WTC11 (cell line): Measurements from ENCODE around the gene BTBD7. TPM values are rescaled to one million over a fixed set of nuclear protein-coding genes. Genes with fewer than 3 reads are reported as not detected.

Experiments
- ATAC-seq: fragments of 200-7000 bp; cut with Tn5 transposase; 2 replicates; pipeline ENCODE4 v1.10.0; 2021; ENCODE audit warnings: mild to moderate bottlenecking, moderate library complexity
- CTCF ChIA-PET: fragments of 300-600 bp; sonication (Branson Sonifier 250); formaldehyde crosslinking; loops from one replicate; lab custom pipeline; 2021; ENCODE audit warnings: antibody characterized with exemption; lab: Charles Lee
- POLR2A ChIA-PET: fragments of 350-600 bp; sonication (Branson Sonifier 250); formaldehyde crosslinking; loops from one replicate; lab custom pipeline; 2021; ENCODE audit warnings: antibody characterized with exemption; lab: Charles Lee
- DNase-seq: peaks from one replicate; pipeline ENCODE4 v3.0.0; 2021; ENCODE audit warnings: low spot score
- H3K27ac Mint-ChIP-seq: 2 replicates; pipeline ENCODE4 v1.8.0; 2021; ENCODE audit warnings: mixed read lengths
- H3K27me3 Mint-ChIP-seq: 2 replicates; pipeline ENCODE4 v1.8.0; 2021; ENCODE audit warnings: low read depth, mild to moderate bottlenecking, moderate library complexity, mixed read lengths
- H3K36me3 Mint-ChIP-seq: 2 replicates; pipeline ENCODE4 v1.8.0; 2021; ENCODE audit warnings: mixed read lengths
- H3K4me1 Mint-ChIP-seq: 2 replicates; pipeline ENCODE4 v1.8.0; 2022; ENCODE audit warnings: mixed read lengths
- H3K4me3 Mint-ChIP-seq: 2 replicates; pipeline ENCODE4 v1.8.0; 2021; ENCODE audit warnings: mild to moderate bottlenecking, moderate library complexity, mixed read lengths
- H3K9me3 Mint-ChIP-seq: 2 replicates; pipeline ENCODE4 v1.8.0; 2021; ENCODE audit warnings: mixed read lengths
- ATF1 ChIP-seq: sonication (generic); formaldehyde crosslinking; IDR thresholded peaks from 2 replicates; pipeline ENCODE4 v1.8.1; 2023; ENCODE audit warnings: mild to moderate bottlenecking, moderate library complexity, missing genetic modification reagents
- ELF4 ChIP-seq: sonication (generic); formaldehyde crosslinking; IDR thresholded peaks from 2 replicates; pipeline ENCODE4 v1.8.1; 2022; ENCODE audit warnings: low read depth, mild to moderate bottlenecking, moderate library complexity, missing genetic modification reagents
- EMX1 ChIP-seq: fragments of 250-450 bp; sonication (Bioruptor Pico); IDR thresholded peaks from 2 replicates; pipeline ENCODE4 v1.8.0; 2021; ENCODE audit warnings: mild to moderate bottlenecking
- MYBL2 ChIP-seq: sonication (generic); formaldehyde crosslinking; IDR thresholded peaks from 2 replicates; pipeline ENCODE4 v1.8.1; 2023; ENCODE audit warnings: mild to moderate bottlenecking, moderate library complexity, missing genetic modification reagents
- NFE2L1 ChIP-seq: sonication (generic); formaldehyde crosslinking; IDR thresholded peaks from 2 replicates; pipeline ENCODE4 v1.8.1; 2023; ENCODE audit warnings: missing genetic modification reagents
- NFYB ChIP-seq: sonication (generic); formaldehyde crosslinking; conservative IDR thresholded peaks from 2 replicates; pipeline ENCODE4 v1.8.0; 2022; ENCODE audit warnings: low read depth, missing genetic modification reagents
- NR1H2 ChIP-seq: sonication (generic); formaldehyde crosslinking; IDR thresholded peaks from 2 replicates; pipeline ENCODE4 v1.9.0; 2021; ENCODE audit warnings: mild to moderate bottlenecking, moderate library complexity, missing genetic modification reagents
- PRRX2 ChIP-seq: fragments of 250-450 bp; sonication (Bioruptor Pico); IDR thresholded peaks from 2 replicates; pipeline ENCODE4 v1.8.0; 2021; ENCODE audit warnings: mild to moderate bottlenecking
- TEAD4 ChIP-seq: sonication (generic); formaldehyde crosslinking; IDR thresholded peaks from 2 replicates; pipeline ENCODE4 v1.8.0; 2022; ENCODE audit warnings: mild to moderate bottlenecking, missing genetic modification reagents
- ZNF121 ChIP-seq: sonication (generic); formaldehyde crosslinking; IDR thresholded peaks from 2 replicates; pipeline ENCODE4 v1.8.0; 2023; ENCODE audit warnings: missing genetic modification reagents
- ZNF263 ChIP-seq: sonication (generic); formaldehyde crosslinking; IDR thresholded peaks from 2 replicates; pipeline ENCODE4 v1.8.1; 2022; ENCODE audit warnings: low read depth, mild to moderate bottlenecking, moderate library complexity, missing genetic modification reagents
- ZNF423 ChIP-seq: fragments of 250-450 bp; sonication (Bioruptor Pico); IDR thresholded peaks from 2 replicates; pipeline ENCODE4 v2.1.2; 2022; ENCODE audit warnings: mild to moderate bottlenecking, moderate library complexity
- ZNF512 ChIP-seq: sonication (generic); formaldehyde crosslinking; IDR thresholded peaks from 2 replicates; pipeline ENCODE4 v1.8.1; 2022; ENCODE audit warnings: missing genetic modification reagents, borderline replicate concordance
- ZNF671 ChIP-seq: fragments of 250-450 bp; sonication (Bioruptor Pico); IDR thresholded peaks from 2 replicates; pipeline ENCODE4 v1.8.0; 2021; ENCODE audit warnings: mild to moderate bottlenecking
- total RNA-seq: library from RNA; stranded (reverse); gene quantifications from 3 replicates; pipeline ENCODE4 v1.2.3, GENCODE V29; 2021
- TF ChIP-seq, protein P1 (sequence below): sonication (generic); formaldehyde crosslinking; IDR thresholded peaks from 2 replicates; pipeline ENCODE4 v1.8.0; 2022; ENCODE audit warnings: mild to moderate bottlenecking, missing genetic modification reagents
- TF ChIP-seq, protein P2 (sequence below): sonication (generic); formaldehyde crosslinking; IDR thresholded peaks from 2 replicates; pipeline ENCODE4 v1.8.1; 2023; ENCODE audit warnings: mild to moderate bottlenecking, missing genetic modification reagents, moderate library complexity
- TF ChIP-seq, protein P3 (sequence below): sonication (generic); formaldehyde crosslinking; IDR thresholded peaks from 2 replicates; pipeline ENCODE4 v1.8.1; 2023; ENCODE audit warnings: mild to moderate bottlenecking, moderate library complexity, missing genetic modification reagents
- TF ChIP-seq, protein P4 (sequence below): fragments of 250-450 bp; sonication (Bioruptor Pico); IDR thresholded peaks from 2 replicates; pipeline ENCODE4 v1.9.0; 2021; ENCODE audit warnings: mild to moderate bottlenecking, borderline replicate concordance
- TF ChIP-seq, protein P5 (sequence below): sonication (generic); formaldehyde crosslinking; IDR thresholded peaks from 2 replicates; pipeline ENCODE4 v1.8.0; 2022; ENCODE audit warnings: mild to moderate bottlenecking, missing genetic modification reagents

Gene BTBD7
- total RNA-seq, 1 experiment from 2014 or later: 34.1 TPM

DNA sequence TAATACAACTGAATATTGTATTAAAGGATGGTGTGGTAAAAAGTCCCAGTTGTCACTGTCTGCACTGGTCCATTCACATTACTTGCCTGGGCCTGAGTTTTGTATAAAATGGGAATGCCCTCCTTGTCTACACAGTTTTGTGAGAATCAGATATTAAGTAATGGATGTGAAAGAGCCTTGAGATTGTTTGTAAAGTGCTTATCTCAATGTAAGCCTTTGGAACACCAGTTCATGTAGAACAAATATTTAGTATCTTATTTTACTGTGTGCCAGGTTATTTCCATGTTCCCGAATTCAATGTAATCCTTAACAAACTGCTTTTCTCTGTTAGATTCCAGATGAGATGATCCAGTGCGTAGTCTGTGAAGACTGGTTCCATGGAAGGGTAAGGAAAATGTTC is 118.2 kb downstream of the BTBD7 start:
- Mint-ChIP-seq H3K4me1 (no peaks in the 10 kb centered on the region), H3K4me3 (no peak overlapping the region), H3K9me3 (no peaks in the 10 kb centered on the region), H3K36me3 (peaks cover 29% of the 10 kb centered on the region), H3K27ac (no peak overlapping the region), H3K27me3 (no peaks in the 10 kb centered on the region)
- TF ChIP-seq TEAD4: no peak
- TF ChIP-seq PRRX2 (CRISPR knock-in tag): no peak
- TF ChIP-seq NFE2L1 (CRISPR knock-in tag): no peak
- no peak for TF ChIP-seq ZNF423
- TF ChIP-seq, protein P1, sequence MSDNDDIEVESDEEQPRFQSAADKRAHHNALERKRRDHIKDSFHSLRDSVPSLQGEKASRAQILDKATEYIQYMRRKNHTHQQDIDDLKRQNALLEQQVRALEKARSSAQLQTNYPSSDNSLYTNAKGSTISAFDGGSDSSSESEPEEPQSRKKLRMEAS (CRISPR knock-in tag): no peak
- TF ChIP-seq, protein P2, sequence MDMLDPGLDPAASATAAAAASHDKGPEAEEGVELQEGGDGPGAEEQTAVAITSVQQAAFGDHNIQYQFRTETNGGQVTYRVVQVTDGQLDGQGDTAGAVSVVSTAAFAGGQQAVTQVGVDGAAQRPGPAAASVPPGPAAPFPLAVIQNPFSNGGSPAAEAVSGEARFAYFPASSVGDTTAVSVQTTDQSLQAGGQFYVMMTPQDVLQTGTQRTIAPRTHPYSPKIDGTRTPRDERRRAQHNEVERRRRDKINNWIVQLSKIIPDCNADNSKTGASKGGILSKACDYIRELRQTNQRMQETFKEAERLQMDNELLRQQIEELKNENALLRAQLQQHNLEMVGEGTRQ: no peak
- no peak for TF ChIP-seq NR1H2 (CRISPR knock-in tag)
- ChIA-PET CTCF (no interaction called here), POLR2A (no interaction called here)
- ATAC-seq (no peak), DNase-seq (no peak)

GRCh38 chr14:93212432-93212831 is 120.4 kb downstream of the BTBD7 start:
- TF ChIP-seq, protein P3, sequence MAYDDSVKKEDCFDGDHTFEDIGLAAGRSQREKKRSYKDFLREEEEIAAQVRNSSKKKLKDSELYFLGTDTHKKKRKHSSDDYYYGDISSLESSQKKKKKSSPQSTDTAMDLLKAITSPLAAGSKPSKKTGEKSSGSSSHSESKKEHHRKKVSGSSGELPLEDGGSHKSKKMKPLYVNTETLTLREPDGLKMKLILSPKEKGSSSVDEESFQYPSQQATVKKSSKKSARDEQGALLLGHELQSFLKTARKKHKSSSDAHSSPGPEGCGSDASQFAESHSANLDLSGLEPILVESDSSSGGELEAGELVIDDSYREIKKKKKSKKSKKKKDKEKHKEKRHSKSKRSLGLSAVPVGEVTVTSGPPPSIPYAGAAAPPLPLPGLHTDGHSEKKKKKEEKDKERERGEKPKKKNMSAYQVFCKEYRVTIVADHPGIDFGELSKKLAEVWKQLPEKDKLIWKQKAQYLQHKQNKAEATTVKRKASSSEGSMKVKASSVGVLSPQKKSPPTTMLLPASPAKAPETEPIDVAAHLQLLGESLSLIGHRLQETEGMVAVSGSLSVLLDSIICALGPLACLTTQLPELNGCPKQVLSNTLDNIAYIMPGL (CRISPR knock-in tag): no peak
- no peak for TF ChIP-seq ZNF671
- no peak for TF ChIP-seq ZNF512 (CRISPR knock-in tag)
- DNase-seq (no peak), ATAC-seq (no peak)
- Mint-ChIP-seq H3K4me1 (peaks cover 4% of the 10 kb centered on the region), H3K4me3 (no peak overlapping the region), H3K27ac (no peak overlapping the region), H3K27me3 (no peaks in the 10 kb centered on the region), H3K36me3 (peaks cover 20% of the 10 kb centered on the region), H3K9me3 (no peaks in the 10 kb centered on the region)
- ChIA-PET POLR2A (no interaction called here), CTCF (interaction anchor here (0.5 kb wide), 1 partner anchor 329 kb away, joined by 4 read pairs; no protein-coding TSS in a partner anchor)

DNA sequence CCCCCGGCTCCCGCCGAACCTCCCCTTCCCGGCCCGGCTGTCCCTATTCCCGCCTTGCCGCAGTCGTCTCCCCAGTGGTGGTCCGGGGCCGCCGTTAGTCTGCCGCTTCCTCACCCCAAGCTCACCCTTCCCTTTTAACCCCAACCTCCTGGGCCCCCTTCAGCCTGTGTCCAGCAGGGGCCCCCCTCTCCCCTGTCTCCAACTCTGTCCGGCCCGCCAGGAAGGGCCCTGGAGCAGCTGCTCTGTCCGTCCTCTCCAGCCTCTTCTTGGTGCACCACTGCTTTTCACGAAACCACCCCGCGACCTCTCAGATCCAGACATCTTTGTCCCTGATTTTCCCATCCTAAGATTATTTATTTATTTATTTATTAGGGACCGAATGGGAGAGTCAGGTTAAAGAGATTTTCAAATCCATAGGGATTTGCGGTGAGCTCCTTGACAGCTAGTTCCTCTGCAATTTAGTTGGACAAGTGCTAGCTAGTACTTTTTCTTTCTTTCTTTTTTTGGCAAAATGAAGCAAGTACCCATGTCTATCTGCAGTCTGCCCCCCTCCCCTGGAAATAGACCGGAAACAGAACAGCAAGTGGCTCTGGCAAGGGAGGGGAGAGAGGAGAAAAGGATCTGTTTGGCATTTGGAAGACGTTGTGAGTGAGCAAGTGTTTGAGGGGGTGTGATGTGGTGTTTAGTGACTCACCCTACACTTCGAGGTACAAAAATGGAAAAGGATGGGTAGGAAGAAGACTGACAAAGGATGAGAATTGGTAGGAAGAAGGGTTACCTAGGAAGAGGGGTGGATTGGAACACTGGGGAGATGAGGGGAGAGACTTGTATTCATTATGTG is 125.1 kb downstream of the BTBD7 start:
- Mint-ChIP-seq H3K9me3 (no peaks in the 10 kb centered on the region), H3K36me3 (peaks cover 13% of the 10 kb centered on the region), H3K4me3 (peak overlapping the region; percentile 99), H3K27ac (peak overlapping the region; percentile 47), H3K4me1 (peaks cover 14% of the 10 kb centered on the region), H3K27me3 (no peaks in the 10 kb centered on the region)
- TF ChIP-seq ZNF121 (CRISPR knock-in tag) (no peak), NFYB (no peak), MYBL2 (CRISPR knock-in tag) (0 out of 2 replicates have a peak, but pooled peaks have one; percentile 3), EMX1 (CRISPR knock-in tag) (no peak), ELF4 (no peak), ZNF263 (CRISPR knock-in tag) (0 out of 2 replicates have a peak, but pooled peaks have one; percentile 5), ATF1 (no peak)
- TF ChIP-seq, protein P4, sequence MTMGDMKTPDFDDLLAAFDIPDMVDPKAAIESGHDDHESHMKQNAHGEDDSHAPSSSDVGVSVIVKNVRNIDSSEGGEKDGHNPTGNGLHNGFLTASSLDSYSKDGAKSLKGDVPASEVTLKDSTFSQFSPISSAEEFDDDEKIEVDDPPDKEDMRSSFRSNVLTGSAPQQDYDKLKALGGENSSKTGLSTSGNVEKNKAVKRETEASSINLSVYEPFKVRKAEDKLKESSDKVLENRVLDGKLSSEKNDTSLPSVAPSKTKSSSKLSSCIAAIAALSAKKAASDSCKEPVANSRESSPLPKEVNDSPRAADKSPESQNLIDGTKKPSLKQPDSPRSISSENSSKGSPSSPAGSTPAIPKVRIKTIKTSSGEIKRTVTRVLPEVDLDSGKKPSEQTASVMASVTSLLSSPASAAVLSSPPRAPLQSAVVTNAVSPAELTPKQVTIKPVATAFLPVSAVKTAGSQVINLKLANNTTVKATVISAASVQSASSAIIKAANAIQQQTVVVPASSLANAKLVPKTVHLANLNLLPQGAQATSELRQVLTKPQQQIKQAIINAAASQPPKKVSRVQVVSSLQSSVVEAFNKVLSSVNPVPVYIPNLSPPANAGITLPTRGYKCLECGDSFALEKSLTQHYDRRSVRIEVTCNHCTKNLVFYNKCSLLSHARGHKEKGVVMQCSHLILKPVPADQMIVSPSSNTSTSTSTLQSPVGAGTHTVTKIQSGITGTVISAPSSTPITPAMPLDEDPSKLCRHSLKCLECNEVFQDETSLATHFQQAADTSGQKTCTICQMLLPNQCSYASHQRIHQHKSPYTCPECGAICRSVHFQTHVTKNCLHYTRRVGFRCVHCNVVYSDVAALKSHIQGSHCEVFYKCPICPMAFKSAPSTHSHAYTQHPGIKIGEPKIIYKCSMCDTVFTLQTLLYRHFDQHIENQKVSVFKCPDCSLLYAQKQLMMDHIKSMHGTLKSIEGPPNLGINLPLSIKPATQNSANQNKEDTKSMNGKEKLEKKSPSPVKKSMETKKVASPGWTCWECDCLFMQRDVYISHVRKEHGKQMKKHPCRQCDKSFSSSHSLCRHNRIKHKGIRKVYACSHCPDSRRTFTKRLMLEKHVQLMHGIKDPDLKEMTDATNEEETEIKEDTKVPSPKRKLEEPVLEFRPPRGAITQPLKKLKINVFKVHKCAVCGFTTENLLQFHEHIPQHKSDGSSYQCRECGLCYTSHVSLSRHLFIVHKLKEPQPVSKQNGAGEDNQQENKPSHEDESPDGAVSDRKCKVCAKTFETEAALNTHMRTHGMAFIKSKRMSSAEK (CRISPR knock-in tag): no peak
- TF ChIP-seq, protein P5, sequence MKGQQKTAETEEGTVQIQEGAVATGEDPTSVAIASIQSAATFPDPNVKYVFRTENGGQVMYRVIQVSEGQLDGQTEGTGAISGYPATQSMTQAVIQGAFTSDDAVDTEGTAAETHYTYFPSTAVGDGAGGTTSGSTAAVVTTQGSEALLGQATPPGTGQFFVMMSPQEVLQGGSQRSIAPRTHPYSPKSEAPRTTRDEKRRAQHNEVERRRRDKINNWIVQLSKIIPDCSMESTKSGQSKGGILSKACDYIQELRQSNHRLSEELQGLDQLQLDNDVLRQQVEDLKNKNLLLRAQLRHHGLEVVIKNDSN: peak; percentile 56; the same call in 1 of the 2 replicates
- peak; percentile 68 for DNase-seq
- ChIA-PET CTCF (interaction anchor here (0.5 to 3.3 kb wide), 44 partner anchors 9 to 699 kb away, joined by 3 to 34 read pairs (median 4); partner anchors contain the start of genes LYSET and MOAP1), POLR2A (interaction anchor here (1.0 to 2.5 kb wide), 4 partner anchors 10 to 127 kb away, joined by 4 to 23 read pairs (median 6); partner anchors contain the start of genes ITPK1, LYSET and MOAP1)
- ATAC-seq: peak; percentile 71
